HEK293T (cell line): Measurements from ENCODE around the gene RPAP3.

Experiments used
- ARNT ChIP-seq: fragments of 450-650 bp; IDR thresholded peaks from 2 replicates; pipeline ENCODE4 v1.6.1; 2017; ENCODE audit warnings: mild to moderate bottlenecking
- BHLHE40 ChIP-seq: fragments of 450-650 bp; IDR thresholded peaks from 2 replicates; pipeline ENCODE4 v1.6.1; 2016; ENCODE audit warnings: mild to moderate bottlenecking, moderate library complexity, borderline replicate concordance
- CTBP1 ChIP-seq: fragments of 450-650 bp; IDR thresholded peaks from 2 replicates; pipeline ENCODE4 v1.6.1; 2016; ENCODE audit warnings: borderline replicate concordance
- ELF4 ChIP-seq: fragments of 450-650 bp; IDR thresholded peaks from 2 replicates; pipeline ENCODE4 v1.6.1; 2017; ENCODE audit warnings: antibody characterized with exemption
- FOXK2 ChIP-seq: fragments of 450-650 bp; IDR thresholded peaks from 2 replicates; pipeline ENCODE4 v1.6.1; 2016; ENCODE audit warnings: mild to moderate bottlenecking
- FOXM1 ChIP-seq: fragments of 450-650 bp; IDR thresholded peaks from 2 replicates; pipeline ENCODE4 v1.6.1; 2017; ENCODE audit warnings: mild to moderate bottlenecking, borderline replicate concordance
- NFRKB ChIP-seq: fragments of 450-650 bp; IDR thresholded peaks from 2 replicates; pipeline ENCODE4 v1.6.1; 2016; ENCODE audit warnings: mild to moderate bottlenecking, moderate library complexity
- SP1 ChIP-seq: fragments of 450-650 bp; IDR thresholded peaks from 2 replicates; pipeline ENCODE4 v1.6.1; 2017
- SUZ12 ChIP-seq: fragments of 450-650 bp; IDR thresholded peaks from 2 replicates; pipeline ENCODE4 v1.6.1; 2016; ENCODE audit warnings: mild to moderate bottlenecking
- TARDBP ChIP-seq: fragments of 450-650 bp; IDR thresholded peaks from 2 replicates; pipeline ENCODE4 v1.6.1; 2016

- TF ChIP-seq SP1 (no peak), FOXM1 (no peak), TARDBP (no peak), SUZ12 (no peak), BHLHE40 (no peak), FOXK2 (no peak), ELF4 (no peak), NFRKB (no peak), CTBP1 (no peak), ARNT (no peak)
Observed at GRCh38 chr12:47725893-47726292, 20.1 kb upstream of the RPAP3 start.
